ENCODE data around the gene MAP2K6.

MAP2K6 gene

DNA sequence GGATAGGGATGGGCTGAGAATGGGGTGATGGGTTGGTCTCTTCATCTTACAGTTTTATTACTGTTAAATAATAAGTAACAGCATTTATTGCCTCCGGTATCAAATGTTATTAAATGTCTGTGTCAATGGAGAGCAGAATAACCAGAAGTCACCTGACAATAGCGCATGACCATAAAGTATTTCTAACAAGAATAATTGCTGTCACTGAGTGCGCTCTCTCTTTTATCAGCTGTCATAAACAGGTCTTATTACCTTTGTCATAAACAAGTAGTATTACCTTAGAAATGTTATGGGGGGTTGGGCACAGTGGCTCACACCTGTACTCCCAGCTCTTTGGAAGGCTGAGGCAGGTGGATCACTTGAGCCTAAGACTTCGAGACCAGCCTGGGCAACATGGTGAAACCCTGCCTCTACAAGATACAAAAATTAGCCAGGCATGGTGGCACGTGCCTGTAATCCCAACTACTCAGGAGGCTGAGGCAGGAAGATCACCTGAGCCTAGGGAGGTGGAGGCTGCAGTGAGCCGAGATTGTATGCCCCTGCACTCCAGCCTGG is 120.6 kb downstream of the MAP2K6 start:
- no peak for DNase-seq (ENCODE audit: low spot score)

GRCh38 chr17:69538795-69539194 is 124.3 kb downstream of the MAP2K6 start:
- no peak for DNase-seq (ENCODE audit: low spot score)

DNA sequence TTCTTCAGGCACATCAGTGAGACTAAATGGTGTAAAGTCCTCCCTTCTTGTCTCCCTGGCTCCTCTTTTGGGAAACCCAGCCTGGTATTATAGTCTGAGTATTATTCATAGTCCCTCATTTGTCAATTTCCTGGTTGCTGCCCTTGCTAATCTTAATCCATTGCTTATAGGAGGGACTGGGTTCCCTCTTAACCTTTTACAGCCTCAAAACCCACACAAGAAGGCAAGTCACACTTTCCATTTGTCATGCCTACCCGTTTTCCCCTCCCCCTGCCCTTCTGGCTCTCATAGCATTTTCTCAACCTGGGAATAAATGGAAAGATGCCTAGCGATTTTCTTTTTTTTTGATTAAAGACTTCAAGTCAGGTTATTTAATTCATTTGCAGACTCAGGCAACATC is 124.8 kb downstream of the MAP2K6 start:
- DNase-seq (ENCODE audit: low spot score) = no peak

DNA sequence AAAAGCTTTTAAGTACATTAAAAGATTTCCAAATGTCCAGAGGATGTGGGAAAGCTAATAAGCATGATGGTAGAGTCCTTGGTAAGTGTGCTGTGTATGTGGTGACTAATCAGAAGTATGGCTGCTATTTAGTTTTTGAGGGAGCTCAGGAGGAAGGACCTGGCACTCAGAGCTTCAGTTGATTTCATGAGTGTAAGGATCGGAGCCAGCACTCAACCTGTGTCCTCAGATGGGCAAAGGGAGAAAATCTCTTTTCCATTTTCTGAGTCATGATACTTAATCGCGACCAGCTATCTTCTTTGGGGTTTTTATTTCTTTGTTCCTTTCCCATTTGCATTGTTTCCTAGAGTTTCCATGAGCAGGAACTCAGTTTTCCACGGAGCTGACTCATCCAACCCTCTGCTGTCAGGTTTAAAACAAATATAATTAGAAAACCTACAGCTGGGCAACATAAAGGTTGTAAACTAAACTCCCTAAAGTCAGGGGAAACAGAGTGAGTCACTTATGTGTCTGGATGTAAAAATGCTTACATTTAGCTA is 125.4 kb downstream of the MAP2K6 start:
- DNase-seq (ENCODE audit: low spot score) = no peak

GRCh38 chr17:69540356-69540755 is 125.9 kb downstream of the MAP2K6 start:
- DNase-seq (ENCODE audit: low spot score) = no peak

DNA sequence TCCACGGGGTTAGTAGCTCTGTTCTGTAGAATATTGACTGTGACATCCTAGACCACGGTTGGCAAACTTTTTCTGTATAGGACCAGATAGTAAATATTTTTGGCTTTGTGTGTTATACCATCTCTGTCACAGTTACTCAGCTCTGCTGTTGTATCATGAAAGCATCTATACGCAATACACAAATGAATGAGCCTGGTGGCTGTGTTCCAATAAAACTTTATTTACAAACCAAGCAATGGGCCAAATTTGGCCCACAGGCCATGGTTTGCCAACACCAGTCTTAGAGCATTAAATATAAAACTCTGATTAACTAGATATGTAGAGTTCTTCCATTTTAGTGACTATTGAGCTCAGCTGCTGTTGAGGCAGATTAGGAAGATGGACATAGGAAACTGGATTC is 132.7 kb downstream of the MAP2K6 start:
- DNase-seq (ENCODE audit: low spot score) = no peak

DNA sequence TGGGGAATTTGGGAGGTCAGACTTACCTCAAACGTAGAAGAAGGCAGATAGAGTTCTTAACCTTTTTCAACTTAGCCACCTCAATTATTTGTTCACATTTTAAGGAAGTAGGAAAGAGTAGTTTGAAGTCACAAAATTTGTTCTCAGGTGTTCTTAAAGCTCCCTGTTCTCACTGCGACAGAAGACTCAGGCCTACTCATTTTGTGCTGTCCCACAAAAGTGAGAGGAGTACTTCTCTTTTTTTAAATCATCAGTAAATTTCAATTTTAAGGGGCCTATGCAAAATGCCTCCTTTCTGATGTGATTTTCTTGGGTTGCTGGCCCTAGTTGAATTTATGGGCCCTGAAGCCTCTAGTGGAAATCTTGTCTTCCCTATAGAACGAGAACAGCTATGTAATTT is 133.4 kb downstream of the MAP2K6 start:
- no peak for DNase-seq (ENCODE audit: low spot score)

- DNase-seq (ENCODE audit: low spot score) = no peak
These were observed 136.9 kb downstream of the MAP2K6 start for GRCh38 chr17:69551212-69552010.

DNA sequence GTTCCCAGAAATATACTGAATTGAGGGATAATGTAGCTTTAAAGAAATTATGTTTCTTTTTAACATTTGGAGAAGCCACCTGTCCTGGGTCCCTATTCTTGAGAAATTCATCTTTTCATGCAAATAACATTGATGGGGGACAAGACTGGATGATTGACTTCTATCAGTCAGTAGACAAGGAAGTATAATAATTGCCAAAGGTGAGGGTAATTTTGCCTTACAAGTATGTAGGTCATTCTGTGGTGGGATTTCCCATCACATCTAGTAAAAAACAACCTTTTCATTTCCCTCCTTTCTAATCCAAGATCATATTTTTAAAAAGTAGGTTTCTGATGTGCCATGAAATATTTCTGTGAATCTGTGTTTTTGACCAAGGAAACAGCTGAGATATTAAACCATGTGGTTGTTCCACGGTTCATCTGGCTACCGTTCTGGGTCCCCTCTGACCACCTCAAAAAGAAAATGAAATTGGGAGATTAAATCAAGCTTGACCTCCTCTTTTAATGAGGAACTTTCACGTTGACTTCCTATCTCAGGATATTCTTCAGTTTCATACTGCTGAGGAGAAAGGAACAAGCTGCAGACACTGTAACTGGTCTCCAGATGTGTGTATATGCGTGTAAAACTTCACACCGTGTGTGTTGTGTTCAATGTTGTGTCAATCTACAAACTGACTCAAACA is 138.6 kb downstream of the MAP2K6 start:
- DNase-seq (ENCODE audit: low spot score) = no peak

DNA sequence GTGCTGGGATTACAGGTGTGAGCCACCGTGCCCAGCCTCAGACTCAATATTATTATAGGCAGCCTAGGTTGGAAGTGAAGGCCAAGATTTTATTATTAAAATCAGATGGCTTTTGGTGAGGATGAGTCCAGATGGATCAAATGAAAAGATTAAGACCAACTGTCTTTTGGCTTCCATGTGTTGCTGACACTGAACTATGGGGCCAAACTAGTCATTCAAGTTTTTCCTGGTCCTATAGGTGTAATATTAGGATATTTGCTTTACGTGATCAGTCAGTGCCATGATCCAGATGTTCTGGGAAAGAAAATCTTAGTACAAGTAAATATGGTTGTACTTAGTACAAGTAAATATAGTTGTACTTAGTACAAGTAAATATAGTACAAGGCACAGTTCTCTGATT is 140.6 kb downstream of the MAP2K6 start:
- no peak for DNase-seq (ENCODE audit: low spot score)

DNA sequence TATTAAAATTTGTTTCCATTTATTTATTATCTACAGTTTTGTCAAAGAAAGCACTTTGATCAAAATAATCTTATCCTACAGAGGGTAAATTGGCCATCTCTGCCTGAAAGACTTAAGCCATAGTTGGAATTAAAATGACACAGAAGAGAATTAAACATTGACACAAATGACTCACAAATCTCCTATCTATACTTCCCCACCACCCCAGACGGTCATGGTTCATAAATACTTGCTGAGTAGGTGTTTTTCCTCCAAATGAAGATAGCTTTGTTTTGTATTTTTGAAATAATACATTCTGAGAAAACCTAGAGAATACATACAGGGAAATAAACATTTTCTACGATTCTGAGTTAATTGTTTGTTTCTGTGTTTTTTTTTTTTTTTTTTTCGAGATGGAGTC is 142.8 kb downstream of the MAP2K6 start:
- DNase-seq (ENCODE audit: low spot score) = no peak

DNA sequence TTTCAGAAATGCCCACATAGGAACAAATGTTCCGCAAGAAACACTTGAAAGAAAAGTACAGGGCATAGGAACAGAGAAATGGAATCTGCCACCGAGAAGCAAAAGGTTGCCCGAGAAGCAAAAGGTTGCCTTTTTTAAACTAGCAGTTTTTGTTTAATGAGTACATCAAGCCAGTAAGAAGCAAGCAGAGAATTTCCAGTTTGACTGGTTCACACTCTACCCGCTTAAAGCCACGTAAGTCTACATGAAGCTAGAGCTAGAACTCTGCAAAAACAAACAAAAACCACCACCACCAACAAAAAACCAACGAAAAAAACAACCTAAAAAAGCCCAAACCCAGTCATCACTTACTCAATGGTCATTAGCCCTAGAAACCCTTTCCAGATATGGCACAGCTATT is 144.3 kb downstream of the MAP2K6 start:
- DNase-seq (ENCODE audit: low spot score) = no peak

- DNase-seq (ENCODE audit: low spot score) = no peak
These were observed 146.5 kb downstream of the MAP2K6 start for GRCh38 chr17:69560987-69561441.

- DNase-seq (ENCODE audit: low spot score) = no peak
These were observed 147.0 kb downstream of the MAP2K6 start for GRCh38 chr17:69561462-69561861.

GRCh38 chr17:69565447-69565846 is 150.9 kb downstream of the MAP2K6 start:
- no peak for DNase-seq (ENCODE audit: low spot score)

DNA sequence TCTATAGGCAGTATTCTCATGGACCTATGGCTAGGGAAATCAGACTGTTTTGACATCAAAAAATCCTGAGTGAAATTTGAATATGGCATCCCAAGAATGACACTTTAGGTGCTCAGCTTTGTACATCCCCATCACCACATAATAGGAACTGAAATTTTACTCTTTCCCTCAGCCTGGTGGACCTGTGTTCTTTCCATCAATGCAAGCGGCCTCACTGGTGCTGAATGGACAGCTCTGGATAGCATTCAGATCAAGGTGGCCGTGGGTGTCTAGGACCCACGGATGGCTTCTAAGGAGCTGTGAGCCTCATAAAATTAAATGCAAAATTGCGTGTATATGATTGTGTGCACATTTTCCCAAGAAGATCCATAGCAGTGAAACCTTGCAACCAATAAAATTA is 152.6 kb downstream of the MAP2K6 start:
- no peak for DNase-seq (ENCODE audit: low spot score)

- DNase-seq (ENCODE audit: low spot score) = no peak
These were observed 158.2 kb downstream of the MAP2K6 start for GRCh38 chr17:69572747-69573146.

GRCh38 chr17:69573396-69573795 is 158.9 kb downstream of the MAP2K6 start:
- no peak for DNase-seq (ENCODE audit: low spot score)

DNA sequence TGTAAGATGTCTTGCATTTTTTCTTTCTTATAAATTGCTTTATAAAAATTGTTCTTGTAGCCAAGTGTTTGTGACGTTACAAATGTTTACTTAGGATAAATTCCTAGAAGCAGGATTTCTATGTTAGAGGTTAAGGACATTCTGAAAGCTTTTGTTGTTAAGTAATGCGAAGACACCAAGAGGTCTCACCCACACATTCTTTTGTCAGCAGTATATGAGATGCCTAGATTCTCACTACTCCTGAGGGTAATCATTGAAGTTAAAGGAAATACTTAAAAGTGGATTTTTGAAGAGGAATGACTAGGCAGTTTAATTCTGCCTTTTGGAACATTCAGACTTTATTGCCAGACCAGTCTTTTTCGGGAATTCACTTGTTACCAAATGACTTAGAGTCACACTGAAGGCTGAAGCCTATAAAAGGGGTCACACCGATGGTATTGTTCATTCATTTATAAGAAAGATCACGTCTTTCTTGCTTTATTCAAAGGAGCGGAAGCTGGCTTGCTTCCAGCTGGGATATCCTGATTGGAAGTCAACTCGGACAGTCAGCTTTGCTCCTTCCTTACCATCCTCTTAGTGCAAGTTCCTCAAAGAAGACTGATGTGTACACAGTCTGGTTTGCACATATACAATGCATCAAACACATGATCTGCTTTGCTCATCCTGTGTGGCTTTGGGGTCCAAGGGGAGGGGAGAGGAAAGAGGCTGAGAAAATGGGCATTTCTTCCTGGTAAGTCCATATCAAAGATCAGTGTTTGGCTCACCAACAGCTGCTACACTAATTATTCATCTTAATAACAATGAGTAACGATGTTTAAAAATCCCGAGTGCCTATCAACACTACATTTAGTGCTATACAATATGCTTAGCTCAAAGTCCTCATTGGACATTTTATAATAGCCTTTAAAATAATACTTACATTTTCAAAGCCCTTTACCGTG is 160.0 kb downstream of the MAP2K6 start:
- no peak for DNase-seq (ENCODE audit: low spot score)

GRCh38 chr17:69575346-69575761 is 160.9 kb downstream of the MAP2K6 start:
- DNase-seq (ENCODE audit: low spot score) = no peak

GRCh38 chr17:69577098-69577497 is 162.6 kb downstream of the MAP2K6 start:
- no peak for DNase-seq (ENCODE audit: low spot score)

- no peak for DNase-seq (ENCODE audit: low spot score)
These were observed 164.0 kb downstream of the MAP2K6 start for GRCh38 chr17:69578385-69578936.

Measured in CD4-positive, alpha-beta T cell treated with Interleukin-15 for 4 hours (primary cell).